ENCODE results near the gene DDOST. TPM values are rescaled to one million over a fixed set of nuclear protein-coding genes. Genes with fewer than 3 reads are reported as not detected.
A peak's percentile ranks its signal among the peaks of the same experiment; 100 is the strongest.

The DDOST gene
- total and polyA plus RNA-seq, 2 donors from 2014 or later, result 146 to 206 TPM

DNA sequence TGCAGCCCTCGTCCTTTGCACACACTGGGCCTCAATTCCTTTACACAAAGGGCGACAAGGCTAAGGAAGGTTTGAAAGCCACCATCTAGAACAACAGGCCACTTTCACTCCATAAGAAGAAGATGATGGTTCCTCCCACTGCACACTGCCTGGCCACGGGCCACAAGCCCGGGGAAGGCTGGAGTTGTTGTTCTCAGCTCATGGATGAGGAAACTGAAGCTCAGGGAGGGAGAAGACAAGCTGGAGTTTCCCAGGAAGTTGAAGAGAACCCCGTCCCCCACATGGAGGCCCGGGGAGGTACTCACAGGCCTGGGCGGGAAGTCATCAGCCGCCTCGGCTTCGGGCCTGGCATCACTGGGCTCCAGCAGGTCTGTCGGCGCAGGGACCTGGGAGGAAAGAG is 24.6 kb upstream of the DDOST start:
- Histone ChIP-seq H3K4me1 (ENCODE audit: control insufficient read depth in 2 of 3, insufficient read depth in 2 of 3, low read depth in 1 of 3, low read length in 3 of 3) (peaks cover 0 to 3% (median 0%) of the 10 kb centered on the region in 3 donors), H3K9me3 (ENCODE audit: control insufficient read depth in 2 of 3, insufficient read depth in 1 of 3, low read length in 3 of 3) (no peaks in the 10 kb centered on the region), H3K36me3 (ENCODE audit: control insufficient read depth in 2 of 3, insufficient read depth in 3 of 3, low read length in 3 of 3) (no peaks in the 10 kb centered on the region), H3K4me3 (ENCODE audit: low read length in 3 of 3) (no peak overlapping the region), H3K27ac (ENCODE audit: low read depth in 2 of 2, low read length in 2 of 2) (peak overlapping the region; percentile 76 to 88), H3K9ac (ENCODE audit: low read length in 3 of 3) (no peak overlapping the region), H3K27me3 (ENCODE audit: control insufficient read depth, insufficient read depth, low read length) (no peaks in the 10 kb centered on the region)
- no peak for TF ChIP-seq CTCF (IDR thresholded peaks at IDR 0.05; ENCODE audit: borderline replicate concordance, extremely low read depth, insufficient read depth)
- FAIRE-seq (no peak), DNase-seq (no peak)
- intact Hi-C loops (cut with DNase I), result no loop called here

GRCh38 chr1:20685099-20685662 is 24.0 kb upstream of the DDOST start:
- Histone ChIP-seq H3K4me1 (ENCODE audit: control insufficient read depth in 2 of 3, insufficient read depth in 2 of 3, low read depth in 1 of 3, low read length in 3 of 3) (peaks cover 0 to 3% (median 0%) of the 10 kb centered on the region in 3 donors), H3K27me3 (ENCODE audit: control insufficient read depth, insufficient read depth, low read length) (no peaks in the 10 kb centered on the region), H3K27ac (ENCODE audit: low read depth in 2 of 2, low read length in 2 of 2) (peak overlapping the region; percentile 76 to 88), H3K4me3 (ENCODE audit: low read length in 3 of 3) (peak overlapping the region in 1 of 3 donors; percentile 55), H3K36me3 (ENCODE audit: control insufficient read depth in 2 of 3, insufficient read depth in 3 of 3, low read length in 3 of 3) (no peaks in the 10 kb centered on the region), H3K9me3 (ENCODE audit: control insufficient read depth in 2 of 3, insufficient read depth in 1 of 3, low read length in 3 of 3) (no peaks in the 10 kb centered on the region), H3K9ac (ENCODE audit: low read length in 3 of 3) (peak overlapping the region in 1 of 3 donors; percentile 40)
- TF ChIP-seq CTCF (IDR thresholded peaks at IDR 0.05; ENCODE audit: borderline replicate concordance, extremely low read depth, insufficient read depth), result no peak
- intact Hi-C loops (cut with DNase I), result no loop called here
- DNase-seq (peak in 2 of 5 donors; percentile 46 to 81), FAIRE-seq (no peak)

DNA sequence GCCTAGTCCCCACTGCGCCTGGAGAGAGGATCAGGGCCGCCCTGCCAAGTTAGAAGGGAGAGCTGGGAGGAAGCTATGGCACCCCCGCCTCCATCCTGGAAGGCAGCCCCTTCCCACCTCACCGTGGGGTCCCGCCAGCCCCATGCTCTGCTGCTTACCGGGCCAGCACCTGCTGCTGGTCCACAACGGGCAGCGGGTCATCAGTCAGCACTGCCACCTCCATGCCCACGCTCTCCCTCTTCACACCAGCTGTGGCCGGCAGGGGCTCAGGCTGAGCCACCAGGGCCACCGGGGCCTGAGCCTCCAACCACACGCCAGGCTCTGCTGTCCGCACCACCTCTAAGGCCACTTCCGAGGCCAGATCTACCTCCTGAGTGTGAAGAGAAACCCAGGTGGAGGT is 23.5 kb upstream of the DDOST start:
- DNase-seq, result no peak
- peaks cover 0 to 3% (median 0%) of the 10 kb centered on the region in 3 donors for H3K4me1 ChIP-seq (ENCODE audit: control insufficient read depth in 2 of 3, insufficient read depth in 2 of 3, low read depth in 1 of 3, low read length in 3 of 3)
- H3K9me3 ChIP-seq (ENCODE audit: control insufficient read depth in 2 of 3, insufficient read depth in 1 of 3, low read length in 3 of 3), result no peaks in the 10 kb centered on the region
- intact Hi-C loops (cut with DNase I), result no loop called here
- FAIRE-seq, result no peak
- no peak for TF ChIP-seq CTCF (IDR thresholded peaks at IDR 0.05; ENCODE audit: borderline replicate concordance, extremely low read depth, insufficient read depth)
- H3K27ac ChIP-seq (ENCODE audit: low read depth in 2 of 2, low read length in 2 of 2), result peak overlapping the region; percentile 76 to 88
- H3K27me3 ChIP-seq (ENCODE audit: control insufficient read depth, insufficient read depth, low read length), result no peaks in the 10 kb centered on the region
- H3K36me3 ChIP-seq (ENCODE audit: control insufficient read depth in 2 of 3, insufficient read depth in 3 of 3, low read length in 3 of 3), result no peaks in the 10 kb centered on the region
- peak overlapping the region in 2 of 3 donors; percentile 40 to 48 for H3K9ac ChIP-seq (ENCODE audit: low read length in 3 of 3)
- H3K4me3 ChIP-seq (ENCODE audit: low read length in 3 of 3), result peak overlapping the region in 1 of 3 donors; percentile 55

Measured in kidney (tissue), 14 donors.